GM12874 (cell line): ENCODE results near the gene DCUN1D2.

ENCODE experiments used
- CTCF ChIP-seq: IDR thresholded peaks from 2 replicates; pipeline ENCODE4 v1.5.1; 2011; ENCODE audit warnings: low read depth, mild to moderate bottlenecking, control low read depth, low read length, moderate library complexity; ENCODE audit not compliant: insufficient read depth

Gene DCUN1D2

GRCh38 chr13:113410472-113411201 is 79.9 kb downstream of the DCUN1D2 start:
- no peak for TF ChIP-seq CTCF

- no peak for TF ChIP-seq CTCF
Measured at GRCh38 chr13:113408562-113408961, 81.9 kb downstream of the DCUN1D2 start.

GRCh38 chr13:113407531-113408393 is 82.7 kb downstream of the DCUN1D2 start:
- TF ChIP-seq CTCF = no peak

- TF ChIP-seq CTCF = no peak
Measured at GRCh38 chr13:113407103-113407530, 83.4 kb downstream of the DCUN1D2 start.

- no peak for TF ChIP-seq CTCF
Measured at GRCh38 chr13:113406321-113407102, 84.0 kb downstream of the DCUN1D2 start.
